ENCODE data around the gene SPIRE1. TPM values are rescaled to one million over a fixed set of nuclear protein-coding genes. Genes with fewer than 3 reads are reported as not detected.
A peak's percentile ranks its signal among the peaks of the same experiment; 100 is the strongest.

The SPIRE1 gene
- total and polyA plus RNA-seq, 7 donors = 15.5 to 82.3 (median 39.6) TPM

DNA sequence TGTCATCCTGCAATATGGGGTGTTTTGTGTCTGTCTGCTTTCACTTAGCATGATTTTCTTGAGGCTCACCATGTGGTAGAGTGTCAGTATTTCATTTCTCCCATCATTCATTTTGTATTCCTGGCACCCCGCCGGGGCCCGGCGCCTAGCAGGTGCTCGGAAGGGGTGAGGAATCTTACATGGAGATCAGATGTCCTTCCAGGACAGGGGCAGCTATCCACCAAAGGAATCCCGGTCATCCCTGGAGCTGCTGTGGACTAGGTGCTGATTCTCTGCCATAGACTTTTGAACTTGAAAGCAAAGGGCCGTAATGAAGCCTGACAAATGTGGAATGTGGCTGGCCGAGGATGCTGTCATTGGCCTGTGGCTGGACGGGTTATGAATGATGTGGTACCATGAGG is 247.8 kb downstream of the SPIRE1 start:
- peak overlapping the region; percentile 53 for H3K27ac ChIP-seq
- DNase-seq (peak in 1 of 2 donors; percentile 39), ATAC-seq (peak; percentile 3 to 72 (median 50))
- TF ChIP-seq, protein P1, sequence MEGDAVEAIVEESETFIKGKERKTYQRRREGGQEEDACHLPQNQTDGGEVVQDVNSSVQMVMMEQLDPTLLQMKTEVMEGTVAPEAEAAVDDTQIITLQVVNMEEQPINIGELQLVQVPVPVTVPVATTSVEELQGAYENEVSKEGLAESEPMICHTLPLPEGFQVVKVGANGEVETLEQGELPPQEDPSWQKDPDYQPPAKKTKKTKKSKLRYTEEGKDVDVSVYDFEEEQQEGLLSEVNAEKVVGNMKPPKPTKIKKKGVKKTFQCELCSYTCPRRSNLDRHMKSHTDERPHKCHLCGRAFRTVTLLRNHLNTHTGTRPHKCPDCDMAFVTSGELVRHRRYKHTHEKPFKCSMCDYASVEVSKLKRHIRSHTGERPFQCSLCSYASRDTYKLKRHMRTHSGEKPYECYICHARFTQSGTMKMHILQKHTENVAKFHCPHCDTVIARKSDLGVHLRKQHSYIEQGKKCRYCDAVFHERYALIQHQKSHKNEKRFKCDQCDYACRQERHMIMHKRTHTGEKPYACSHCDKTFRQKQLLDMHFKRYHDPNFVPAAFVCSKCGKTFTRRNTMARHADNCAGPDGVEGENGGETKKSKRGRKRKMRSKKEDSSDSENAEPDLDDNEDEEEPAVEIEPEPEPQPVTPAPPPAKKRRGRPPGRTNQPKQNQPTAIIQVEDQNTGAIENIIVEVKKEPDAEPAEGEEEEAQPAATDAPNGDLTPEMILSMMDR (IDR thresholded peaks at IDR 0.05) = no peak
- intact Hi-C loops (cut with DNase I) = no loop called here
- peaks cover 14% of the 10 kb centered on the region for H3K4me1 ChIP-seq
- peaks cover 0 to 4% (median 0%) of the 10 kb centered on the region in 3 donors for H3K27me3 ChIP-seq (ENCODE audit: insufficient read depth in 3 of 3, low read length in 2 of 3)
- H3K4me3 ChIP-seq = no peak overlapping the region
- no peaks in the 10 kb centered on the region for H3K9me3 ChIP-seq
- 31 to 34% (median 33%) methylated on average over 9 of the region's 9 CpGs for WGBS, 3 donors
- H3K36me3 ChIP-seq (ENCODE audit: insufficient read depth in 1 of 2, low read depth in 1 of 2) = no peaks in the 10 kb centered on the region

DNA sequence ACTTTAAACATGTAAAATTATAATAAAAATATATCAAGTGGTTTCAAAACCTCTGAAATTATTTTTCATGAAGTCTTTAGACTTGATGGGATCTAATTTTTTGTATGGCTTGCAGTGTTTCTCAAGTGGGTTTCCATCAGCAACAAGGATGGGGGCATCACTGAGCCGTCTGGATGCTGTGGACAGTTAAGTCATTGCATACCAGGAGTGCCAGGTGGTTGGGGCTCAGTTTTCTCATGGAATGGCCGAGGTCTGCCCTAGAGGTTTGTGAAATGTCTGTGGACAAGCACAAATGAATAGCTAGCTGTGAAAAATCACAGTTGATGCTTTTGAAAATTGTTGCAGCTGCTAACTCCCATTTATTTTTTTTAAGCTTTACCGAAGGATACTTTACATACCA is 248.4 kb downstream of the SPIRE1 start:
- peak overlapping the region; percentile 53 for H3K27ac ChIP-seq
- intact Hi-C loops (cut with DNase I) = loop anchor here in 1 of 2 donors (10.0 kb wide), 1 partner anchor 535 kb away; the partner anchor contains the start of gene SEH1L
- H3K9me3 ChIP-seq = no peaks in the 10 kb centered on the region
- no peaks in the 10 kb centered on the region for H3K36me3 ChIP-seq (ENCODE audit: insufficient read depth in 1 of 2, low read depth in 1 of 2)
- ATAC-seq = no peak
- 25 to 52% (median 32%) methylated on average over 3 of the region's 3 CpGs for WGBS, 3 donors
- peaks cover 0 to 7% (median 0%) of the 10 kb centered on the region in 3 donors for H3K27me3 ChIP-seq (ENCODE audit: insufficient read depth in 3 of 3, low read length in 2 of 3)
- TF ChIP-seq, protein P1 (IDR thresholded peaks at IDR 0.05) = no peak
- peaks cover 14% of the 10 kb centered on the region for H3K4me1 ChIP-seq
- no peak for DNase-seq
- no peak overlapping the region for H3K4me3 ChIP-seq

DNA sequence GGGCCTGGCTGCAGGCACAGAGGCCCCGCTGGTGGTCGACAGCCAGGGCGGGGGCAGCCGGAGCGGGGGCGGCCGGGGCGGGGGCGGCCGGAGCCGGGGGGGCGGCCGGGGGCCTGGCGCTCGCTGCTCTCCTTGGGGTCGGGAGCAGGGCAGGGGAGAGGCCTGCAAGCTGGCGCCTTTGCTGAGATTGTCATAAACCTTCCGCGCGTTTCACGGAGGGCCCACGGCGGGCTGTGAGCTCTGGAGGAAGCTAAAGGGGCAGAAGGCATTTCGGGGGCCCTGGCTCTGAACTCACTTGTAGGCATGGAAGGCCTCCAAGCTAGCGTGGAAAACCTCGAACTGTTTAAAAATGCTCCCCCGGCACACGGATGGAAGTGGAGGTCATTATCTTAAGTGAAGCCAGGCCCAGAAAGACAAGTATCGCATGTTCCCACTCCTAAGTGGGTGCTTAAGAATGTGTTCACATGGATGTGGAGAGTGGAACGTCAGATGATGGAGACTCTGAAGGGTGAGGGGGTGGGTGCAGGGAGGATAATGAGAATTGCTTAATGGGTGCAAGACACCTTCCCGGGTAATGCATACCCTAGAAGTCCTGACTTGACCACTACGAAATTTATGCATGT is 249.5 kb downstream of the SPIRE1 start:
- 13 to 30% (median 29%) methylated on average over 18 to 32 of the region's 32 CpGs for WGBS, 3 donors
- TF ChIP-seq, protein P1 (IDR thresholded peaks at IDR 0.05) = no peak
- no peaks in the 10 kb centered on the region for H3K9me3 ChIP-seq
- ATAC-seq (no peak), DNase-seq (no peak)
- H3K27ac ChIP-seq = peak overlapping the region; percentile 77
- H3K36me3 ChIP-seq (ENCODE audit: insufficient read depth in 1 of 2, low read depth in 1 of 2) = no peaks in the 10 kb centered on the region
- peaks cover 0 to 12% (median 0%) of the 10 kb centered on the region in 3 donors for H3K27me3 ChIP-seq (ENCODE audit: insufficient read depth in 3 of 3, low read length in 2 of 3)
- H3K4me1 ChIP-seq = peaks cover 14% of the 10 kb centered on the region
- peak overlapping the region; percentile 68 for H3K4me3 ChIP-seq
- intact Hi-C loops (cut with DNase I) = loop anchor here in 1 of 2 donors (10.0 kb wide), 1 partner anchor 536 kb away; the partner anchor contains the start of gene SEH1L

DNA sequence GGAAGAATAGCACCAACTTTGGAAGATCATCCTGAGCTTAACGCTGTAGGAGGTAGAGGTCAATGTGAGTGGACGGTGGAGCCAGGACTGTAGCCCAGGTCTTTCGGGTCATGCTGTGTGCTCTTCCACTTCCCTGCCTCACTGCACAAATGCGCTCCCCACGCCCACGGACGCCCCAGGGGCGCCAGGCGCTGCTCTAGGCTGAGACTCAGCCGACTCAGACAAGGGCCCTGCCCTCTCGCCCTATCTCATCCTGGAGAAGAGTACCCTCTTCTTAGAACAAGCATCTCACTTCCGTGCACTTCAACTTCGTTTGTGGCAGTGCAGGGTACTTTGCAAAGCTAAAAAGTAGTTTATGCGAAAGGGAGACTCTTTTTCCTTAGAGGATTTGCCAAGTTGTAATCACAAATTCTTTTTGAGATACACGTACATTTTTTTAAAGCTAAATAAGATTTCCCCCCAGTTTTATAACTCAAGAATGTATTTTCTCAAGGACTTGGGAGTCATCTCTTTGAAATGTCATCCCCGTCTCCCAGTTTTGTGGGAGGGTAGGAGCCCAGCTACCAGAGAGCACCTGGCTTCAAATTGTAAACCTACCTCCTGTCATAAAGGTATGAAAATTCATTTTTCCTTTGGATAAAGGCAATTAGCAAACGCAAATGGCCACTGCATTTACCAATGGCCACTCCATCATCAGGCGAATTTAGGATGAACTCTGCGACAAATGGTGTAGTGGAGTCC is 251.4 kb downstream of the SPIRE1 start:
- 86 to 89% (median 89%) methylated on average over 19 of the region's 19 CpGs for whole genome bisulfite sequencing, 3 donors
- Histone ChIP-seq H3K4me3 (no peak overlapping the region), H3K27ac (no peak overlapping the region), H3K36me3 (ENCODE audit: insufficient read depth in 1 of 2, low read depth in 1 of 2) (no peaks in the 10 kb centered on the region), H3K9me3 (no peaks in the 10 kb centered on the region), H3K27me3 (ENCODE audit: insufficient read depth in 3 of 3, low read length in 2 of 3) (peaks cover 0 to 12% (median 0%) of the 10 kb centered on the region in 3 donors), H3K4me1 (peaks cover 14% of the 10 kb centered on the region)
- TF ChIP-seq, protein P1 (IDR thresholded peaks at IDR 0.05) = no peak
- no peak for DNase-seq
- intact Hi-C loops (cut with DNase I) = loop anchor here in 1 of 2 donors (10.0 kb wide), 1 partner anchor 538 kb away; the partner anchor contains the start of gene SEH1L
- no peak for ATAC-seq
